GM12878 (cell line): ENCODE data around the gene ATCAY.

ENCODE experiments used
- EZH2 ChIP-seq: IDR thresholded peaks from 2 replicates; pipeline ENCODE4 v1.6.1; 2012; ENCODE audit warnings: low read depth, mild to moderate bottlenecking, control low read depth, inconsistent platforms, low read length, borderline replicate concordance; ENCODE audit not compliant: control insufficient read depth
- KAT2A ChIP-seq: conservative IDR thresholded peaks from 2 replicates; pipeline ENCODE4 v1.6.1; 2011; ENCODE audit warnings: low read depth, low read length; ENCODE audit not compliant: control insufficient read depth
- RB1 ChIP-seq: fragments of 450-650 bp; formaldehyde crosslinking; IDR thresholded peaks from 2 replicates; pipeline ENCODE4 v1.6.1; 2017; ENCODE audit warnings: mild to moderate bottlenecking, borderline replicate concordance
- TF ChIP-seq, protein P1 (sequence below), 3 experiments: IDR thresholded peaks in 2 of 3; conservative IDR thresholded peaks in 1 of 3; 2 replicates each; pipeline ENCODE4 v1.5.1; 2011; ENCODE audit warnings: low read depth in 3 of 3, low read length in 3 of 3, mild to moderate bottlenecking in 3 of 3, control low read depth in 2 of 3, moderate library complexity in 2 of 3, inconsistent platforms in 1 of 3, mixed read lengths in 1 of 3; ENCODE audit not compliant: control insufficient read depth in 2 of 3, insufficient read depth in 1 of 3; ENCODE audit errors: extremely low read depth in 1 of 3

GRCh38 chr19:3958836-3959765 is 78.6 kb downstream of the ATCAY start:
- no peak for TF ChIP-seq RB1
- TF ChIP-seq, protein P1, sequence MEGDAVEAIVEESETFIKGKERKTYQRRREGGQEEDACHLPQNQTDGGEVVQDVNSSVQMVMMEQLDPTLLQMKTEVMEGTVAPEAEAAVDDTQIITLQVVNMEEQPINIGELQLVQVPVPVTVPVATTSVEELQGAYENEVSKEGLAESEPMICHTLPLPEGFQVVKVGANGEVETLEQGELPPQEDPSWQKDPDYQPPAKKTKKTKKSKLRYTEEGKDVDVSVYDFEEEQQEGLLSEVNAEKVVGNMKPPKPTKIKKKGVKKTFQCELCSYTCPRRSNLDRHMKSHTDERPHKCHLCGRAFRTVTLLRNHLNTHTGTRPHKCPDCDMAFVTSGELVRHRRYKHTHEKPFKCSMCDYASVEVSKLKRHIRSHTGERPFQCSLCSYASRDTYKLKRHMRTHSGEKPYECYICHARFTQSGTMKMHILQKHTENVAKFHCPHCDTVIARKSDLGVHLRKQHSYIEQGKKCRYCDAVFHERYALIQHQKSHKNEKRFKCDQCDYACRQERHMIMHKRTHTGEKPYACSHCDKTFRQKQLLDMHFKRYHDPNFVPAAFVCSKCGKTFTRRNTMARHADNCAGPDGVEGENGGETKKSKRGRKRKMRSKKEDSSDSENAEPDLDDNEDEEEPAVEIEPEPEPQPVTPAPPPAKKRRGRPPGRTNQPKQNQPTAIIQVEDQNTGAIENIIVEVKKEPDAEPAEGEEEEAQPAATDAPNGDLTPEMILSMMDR (IDR thresholded peaks at IDR 0.05 in 2 of 3, conservative IDR thresholded peaks at IDR 0.05 in 1 of 3; ENCODE audit: control insufficient read depth in 2 of 3, extremely low read depth in 1 of 3, insufficient read depth in 1 of 3, low read depth in 3 of 3, low read length in 3 of 3): no peak
- no peak for TF ChIP-seq KAT2A
- no peak for TF ChIP-seq EZH2
